SU-DHL-6 (cell line): ENCODE measurements around the gene LYZL1.

Experiments
- H2AFZ ChIP-seq: fragments of 200-600 bp; sonication (generic); 2 replicates; pipeline ENCODE4 v1.6.1; 2014; ENCODE audit warnings: low read depth, mild to moderate bottlenecking, moderate library complexity, mixed read lengths, antibody characterized with exemption, low read length; ENCODE audit not compliant: severe bottlenecking
- H3F3A ChIP-seq: fragments of 200-600 bp; shearing (Covaris generic); 2 replicates; pipeline ENCODE4 v1.6.0; 2016; ENCODE audit warnings: antibody characterized with exemption, mild to moderate bottlenecking; ENCODE audit not compliant: insufficient read depth
- H3K27ac ChIP-seq: fragments of 200-600 bp; sonication (generic); 2 replicates; pipeline ENCODE4 v1.5.1; 2016; ENCODE audit warnings: low read depth, mild to moderate bottlenecking, low read length, moderate library complexity, mixed read lengths
- H3K27me3 ChIP-seq: fragments of 200-600 bp; sonication (generic), shearing (Covaris generic); 2 replicates; pipeline ENCODE4 v1.6.0; 2014; ENCODE audit warnings: mild to moderate bottlenecking, low read length
- H3K36me3 ChIP-seq: fragments of 200-600 bp; sonication (generic); 2 replicates; pipeline ENCODE4 v1.6.1; 2014; ENCODE audit warnings: mild to moderate bottlenecking, low read length, mixed read lengths
- H3K4me2 ChIP-seq: fragments of 300-600, 200-600 bp; shearing (Covaris generic), sonication (generic); 2 replicates; pipeline ENCODE4 v1.6.0; 2014; ENCODE audit warnings: low read length, low read depth, mild to moderate bottlenecking; ENCODE audit not compliant: poor library complexity, severe bottlenecking
- H3K4me3 ChIP-seq: fragments of 200-600 bp; sonication (generic); 2 replicates; pipeline ENCODE4 v1.5.1; 2014; ENCODE audit warnings: antibody characterized with exemption, low read length, mild to moderate bottlenecking, mixed read lengths; ENCODE audit not compliant: insufficient read depth, poor library complexity, severe bottlenecking
- H3K79me2 ChIP-seq: fragments of 200-600 bp; sonication (generic); 2 replicates; pipeline ENCODE4 v1.6.1; 2014; ENCODE audit warnings: mild to moderate bottlenecking, low read length, moderate library complexity; ENCODE audit not compliant: insufficient read depth
- H3K9ac ChIP-seq: fragments of 200-600 bp; sonication (generic); 2 replicates; pipeline ENCODE4 v1.7.0; 2014; ENCODE audit warnings: mild to moderate bottlenecking, low read length
- H3K9me2 ChIP-seq: fragments of 200-600 bp; sonication (generic); replicated peaks from 2 replicates; pipeline ENCODE4 v1.6.1; 2014; ENCODE audit warnings: low read length; ENCODE audit not compliant: insufficient read depth
- H3K9me3 ChIP-seq: fragments of 200-600 bp; sonication (generic); 2 replicates; pipeline ENCODE4 v1.6.1; 2014; ENCODE audit warnings: low read length, mixed read lengths; ENCODE audit not compliant: insufficient read depth
- H4K20me1 ChIP-seq: fragments of 200-600 bp; sonication (generic); 2 replicates; pipeline ENCODE4 v1.6.1; 2014; ENCODE audit warnings: low read depth, mild to moderate bottlenecking, antibody characterized with exemption, low read length, moderate library complexity, mixed read lengths
- CTCF ChIP-seq: fragments of 200-600 bp; sonication (generic); IDR thresholded peaks from one replicate; pipeline ENCODE4 v1.5.1; 2017; ENCODE audit warnings: antibody characterized with exemption, mild to moderate bottlenecking, low read length, moderate library complexity; ENCODE audit not compliant: insufficient read depth, poor library complexity, severe bottlenecking
- EZH2phosphoT487 ChIP-seq: fragments of 200-600 bp; sonication (generic), shearing (Covaris generic); conservative IDR thresholded peaks from 2 replicates; pipeline ENCODE4 v1.6.1; 2018; ENCODE audit warnings: mild to moderate bottlenecking, antibody characterized with exemption, low read length, moderate library complexity, mixed read lengths

Gene LYZL1

DNA sequence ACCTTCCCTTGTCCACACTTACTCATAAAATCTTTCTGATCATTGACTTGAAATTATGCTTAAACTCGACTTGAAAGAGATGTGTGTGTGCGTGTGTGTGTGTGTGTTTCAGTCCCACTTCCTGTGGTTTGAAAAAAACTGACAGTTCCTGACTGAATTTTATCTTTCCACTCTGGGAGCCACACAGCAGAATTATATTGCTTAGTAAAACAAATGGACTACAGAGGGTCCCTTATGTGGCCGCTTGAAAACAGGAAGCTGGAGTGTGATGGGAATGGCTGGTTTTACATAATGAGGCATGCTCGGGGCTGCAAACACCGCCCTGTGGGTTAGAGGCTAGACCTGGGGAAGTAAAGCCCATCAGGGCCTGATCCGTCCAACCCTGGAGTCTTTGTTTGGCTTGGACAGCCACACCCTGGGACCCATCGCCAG lies 54.8 kb downstream of the LYZL1 start:
- Histone ChIP-seq H2AFZ (no peak overlapping the region), H3K36me3 (no peaks in the 10 kb centered on the region)

GRCh38 chr10:29344073-29344820 lies 55.4 kb downstream of the LYZL1 start:
- Histone ChIP-seq H3K4me3 (no peak overlapping the region), H3K36me3 (no peaks in the 10 kb centered on the region), H3F3A (no peaks in the 10 kb centered on the region), H3K9me2 (no peaks in the 10 kb centered on the region), H3K9me3 (no peaks in the 10 kb centered on the region), H4K20me1 (no peaks in the 10 kb centered on the region), H3K27me3 (no peaks in the 10 kb centered on the region), H2AFZ (no peak overlapping the region), H3K9ac (no peak overlapping the region), H3K27ac (no peak overlapping the region), H3K4me2 (no peak overlapping the region), H3K79me2 (no peaks in the 10 kb centered on the region)
- TF ChIP-seq EZH2phosphoT487 (no peak), CTCF (no peak)

More for the DNA sequence above, 54.8 kb downstream of the LYZL1 start:
- Histone ChIP-seq H4K20me1 (no peaks in the 10 kb centered on the region), H3K79me2 (no peaks in the 10 kb centered on the region), H3F3A (no peaks in the 10 kb centered on the region), H3K9me2 (no peaks in the 10 kb centered on the region), H3K27ac (no peak overlapping the region), H3K9ac (no peak overlapping the region), H3K9me3 (no peaks in the 10 kb centered on the region), H3K27me3 (no peaks in the 10 kb centered on the region), H3K4me2 (no peak overlapping the region), H3K4me3 (no peak overlapping the region)
- TF ChIP-seq EZH2phosphoT487 (no peak), CTCF (no peak)

DNA sequence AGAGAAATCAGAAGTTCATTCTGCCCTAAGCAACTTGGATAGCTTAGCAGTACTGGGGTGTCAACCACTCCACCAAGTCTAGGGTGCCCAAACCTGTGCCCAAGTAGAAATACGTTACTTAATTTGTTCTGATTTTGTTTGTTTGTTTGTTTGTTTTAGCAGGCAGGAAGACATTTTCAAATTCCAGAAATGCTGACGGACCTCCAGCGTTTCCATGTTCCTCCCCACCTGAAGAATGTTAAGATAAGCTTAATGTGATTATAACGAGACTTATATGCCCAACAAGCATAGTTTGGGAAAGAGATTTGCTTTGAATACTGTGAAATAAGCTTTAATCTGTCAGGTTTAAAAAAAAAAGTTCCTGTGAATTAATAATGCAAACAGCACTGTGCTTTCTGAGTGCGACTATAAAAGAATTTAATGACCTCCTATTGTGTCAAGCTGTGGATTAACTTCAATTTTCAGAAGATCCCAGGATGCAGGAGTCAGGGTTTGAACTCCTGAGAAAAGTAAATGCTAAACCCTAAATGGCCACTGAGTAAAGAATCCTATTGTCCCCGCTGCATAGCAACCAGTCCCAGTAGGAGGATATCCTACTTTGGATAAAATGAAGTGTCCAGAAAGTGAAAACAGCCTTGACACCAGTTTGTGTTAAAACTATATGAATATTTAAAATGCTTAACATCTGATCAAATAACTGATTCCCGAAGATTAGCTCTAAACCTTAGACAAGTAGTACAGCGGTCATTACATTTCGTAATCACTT lies 56.5 kb downstream of the LYZL1 start:
- no peak for TF ChIP-seq CTCF
- no peak for TF ChIP-seq EZH2phosphoT487
- Histone ChIP-seq H3K4me2 (no peak overlapping the region), H3K27me3 (no peaks in the 10 kb centered on the region), H3F3A (no peaks in the 10 kb centered on the region), H3K9me3 (no peaks in the 10 kb centered on the region), H2AFZ (no peak overlapping the region), H3K27ac (no peak overlapping the region), H3K79me2 (no peaks in the 10 kb centered on the region), H3K36me3 (no peaks in the 10 kb centered on the region), H3K9me2 (no peaks in the 10 kb centered on the region), H3K4me3 (no peak overlapping the region), H3K9ac (no peak overlapping the region), H4K20me1 (no peaks in the 10 kb centered on the region)
